GM19372 (cell line): ENCODE data around the gene TNS3.

ENCODE experiments used
- ATAC-seq: cut with Tn5 transposase; IDR thresholded peaks from one replicate; pipeline ENCODE4 v1.9.1; 2021; ENCODE audit warnings: mild to moderate bottlenecking, low read depth, moderate library complexity; ENCODE audit not compliant: unreplicated experiment

Gene TNS3

DNA sequence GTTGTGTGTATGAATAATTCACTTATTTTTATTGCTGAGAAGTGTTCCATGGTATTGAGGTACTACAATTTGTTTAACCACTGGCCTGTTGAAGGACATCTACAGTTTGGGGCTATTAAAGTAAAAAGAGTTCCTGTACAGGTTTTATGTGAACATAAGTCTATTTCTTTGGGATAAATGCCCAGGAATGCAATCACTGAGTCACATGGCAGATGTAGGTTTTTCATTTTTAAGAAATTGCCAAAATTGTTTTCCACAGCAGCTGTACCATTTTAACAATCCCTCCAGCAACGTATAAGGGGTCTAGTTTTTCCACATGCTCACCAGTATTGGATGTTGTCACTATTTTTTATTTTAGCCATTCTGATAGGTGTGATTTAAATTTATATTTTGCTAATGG is 243.9 kb downstream of the TNS3 start:
- no peak for ATAC-seq

DNA sequence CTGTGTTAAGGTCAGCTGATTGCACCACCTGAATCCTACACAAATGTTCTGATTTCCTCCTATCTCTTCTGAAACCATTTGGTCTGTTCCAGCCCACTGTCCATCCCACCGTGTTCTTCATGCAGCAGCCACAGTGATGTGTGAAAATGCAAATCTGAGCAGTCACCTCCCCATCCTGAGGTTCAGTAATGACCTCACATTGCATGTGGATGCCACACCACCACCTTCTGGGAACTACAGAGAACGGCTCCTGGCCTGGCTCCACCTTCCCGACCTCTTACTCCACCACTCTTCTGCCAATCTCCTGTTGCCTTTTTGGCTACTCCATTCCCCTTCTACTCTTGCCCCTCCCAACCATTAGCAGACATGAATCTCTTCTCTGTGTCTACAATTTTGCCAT is 244.4 kb downstream of the TNS3 start:
- peak; percentile 59 for ATAC-seq

- no peak for ATAC-seq
These were observed 245.2 kb downstream of the TNS3 start for GRCh38 chr7:47336472-47337425.

DNA sequence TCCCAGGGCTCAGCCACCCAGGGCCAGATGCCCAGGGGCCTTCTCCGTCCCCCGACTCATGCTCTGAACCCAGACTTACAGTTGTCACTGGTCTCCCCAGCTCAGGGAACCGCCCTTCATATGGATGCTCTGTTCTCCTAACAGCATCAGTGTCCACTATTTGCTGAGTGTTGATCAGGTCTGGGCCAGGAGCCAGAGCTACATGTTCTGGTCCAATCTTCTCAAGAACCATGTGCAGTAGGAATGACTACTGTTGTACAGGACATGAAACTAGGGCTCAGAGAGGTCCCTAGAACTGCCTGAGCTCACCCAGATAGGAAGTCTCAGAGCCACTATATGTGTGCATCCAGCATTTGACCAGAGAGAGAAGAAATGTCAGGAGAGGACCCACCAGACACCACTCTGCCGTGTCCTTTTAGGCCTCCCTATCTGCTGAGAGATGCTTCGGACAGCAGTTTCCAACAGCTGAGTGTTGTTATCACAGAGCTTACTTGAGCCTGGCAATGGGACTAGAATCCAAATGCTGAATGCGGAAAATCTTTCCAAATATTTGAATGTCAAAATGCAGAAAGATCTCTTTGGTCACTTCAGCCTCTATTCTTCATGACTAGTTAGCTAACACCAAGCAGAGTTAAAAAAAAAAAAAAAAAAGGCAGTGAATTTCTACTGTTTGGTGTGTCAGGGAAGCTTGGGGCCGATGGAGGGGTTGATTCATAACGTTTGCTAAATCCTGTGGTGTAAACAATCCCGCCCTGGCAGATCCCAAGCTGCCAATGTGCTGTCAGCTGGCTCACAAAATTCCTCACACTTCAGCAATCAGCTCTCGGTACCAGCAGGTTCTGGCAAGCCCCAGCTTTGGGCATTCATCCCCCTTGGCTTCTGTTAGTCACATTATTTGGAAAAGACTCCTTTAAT is 246.1 kb downstream of the TNS3 start:
- ATAC-seq: no peak

GRCh38 chr7:47335071-47335470 is 246.8 kb downstream of the TNS3 start:
- ATAC-seq: no peak

- no peak for ATAC-seq
These were observed 248.0 kb downstream of the TNS3 start for GRCh38 chr7:47333959-47334358.

GRCh38 chr7:47333554-47333887 is 248.4 kb downstream of the TNS3 start:
- ATAC-seq: no peak

DNA sequence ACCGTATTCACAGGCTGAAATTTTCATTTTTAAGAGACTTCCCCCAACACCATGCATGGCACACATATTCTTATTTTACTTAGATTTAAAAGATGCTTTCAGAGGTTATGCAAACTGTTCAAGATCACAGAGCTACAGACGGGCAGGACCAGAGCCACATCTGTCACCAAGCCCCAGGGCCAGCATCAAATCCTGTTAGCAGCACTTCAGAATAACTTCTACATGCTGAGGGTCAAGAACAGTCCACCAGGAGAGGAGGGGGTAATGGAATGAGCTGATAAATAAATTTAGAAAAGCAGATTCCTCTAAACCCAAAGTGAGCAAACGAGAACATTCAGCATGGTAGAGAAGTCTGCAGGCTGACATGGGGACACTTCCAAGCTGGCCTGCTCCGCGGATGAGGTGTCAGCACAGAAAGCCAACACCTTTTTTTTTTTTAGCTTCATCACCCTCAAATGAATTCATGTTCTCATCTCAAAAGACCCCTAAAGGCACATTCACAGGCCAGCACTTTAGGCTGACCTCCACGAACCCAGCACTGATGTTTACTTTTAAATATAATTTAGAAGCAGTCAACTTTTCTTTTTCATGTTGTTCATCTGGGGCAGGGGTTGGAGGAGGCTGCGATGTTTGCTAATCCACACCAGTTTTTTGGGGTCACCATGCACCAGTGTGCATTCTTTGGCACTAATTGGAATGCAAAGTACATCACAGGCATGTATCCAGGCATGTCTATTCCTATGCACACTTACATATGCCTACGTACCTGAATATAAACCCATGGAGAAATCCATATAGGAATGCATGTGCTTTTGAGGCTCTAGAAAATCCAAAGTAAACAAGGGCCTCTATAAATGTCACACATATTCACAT is 249.0 kb downstream of the TNS3 start:
- no peak for ATAC-seq

DNA sequence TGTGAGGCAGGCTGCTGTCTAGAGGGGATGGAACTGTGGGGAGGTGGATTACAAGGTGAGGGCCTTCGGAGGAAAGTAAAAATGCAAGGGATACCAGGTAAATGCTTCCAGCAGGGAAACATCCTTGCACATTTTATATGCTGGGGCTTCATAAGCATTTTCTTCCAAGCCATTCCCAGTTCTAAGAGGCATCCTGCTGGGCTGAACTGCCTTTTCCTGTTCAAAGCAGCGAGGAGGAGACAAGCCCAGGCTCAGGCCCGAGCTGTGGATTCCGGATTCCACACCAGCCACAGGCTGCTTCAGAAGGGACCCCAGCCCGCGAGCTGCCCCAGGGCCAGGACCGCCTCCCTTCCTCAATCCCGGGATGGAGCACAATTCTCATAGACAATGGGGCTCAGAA is 249.7 kb downstream of the TNS3 start:
- no peak for ATAC-seq

GRCh38 chr7:47331179-47331565 is 250.7 kb downstream of the TNS3 start:
- no peak for ATAC-seq

GRCh38 chr7:47330561-47331178 is 251.2 kb downstream of the TNS3 start:
- ATAC-seq: no peak

- ATAC-seq: no peak
These were observed 251.9 kb downstream of the TNS3 start for GRCh38 chr7:47330026-47330425.

- no peak for ATAC-seq
These were observed 252.5 kb downstream of the TNS3 start for GRCh38 chr7:47329320-47329926.

DNA sequence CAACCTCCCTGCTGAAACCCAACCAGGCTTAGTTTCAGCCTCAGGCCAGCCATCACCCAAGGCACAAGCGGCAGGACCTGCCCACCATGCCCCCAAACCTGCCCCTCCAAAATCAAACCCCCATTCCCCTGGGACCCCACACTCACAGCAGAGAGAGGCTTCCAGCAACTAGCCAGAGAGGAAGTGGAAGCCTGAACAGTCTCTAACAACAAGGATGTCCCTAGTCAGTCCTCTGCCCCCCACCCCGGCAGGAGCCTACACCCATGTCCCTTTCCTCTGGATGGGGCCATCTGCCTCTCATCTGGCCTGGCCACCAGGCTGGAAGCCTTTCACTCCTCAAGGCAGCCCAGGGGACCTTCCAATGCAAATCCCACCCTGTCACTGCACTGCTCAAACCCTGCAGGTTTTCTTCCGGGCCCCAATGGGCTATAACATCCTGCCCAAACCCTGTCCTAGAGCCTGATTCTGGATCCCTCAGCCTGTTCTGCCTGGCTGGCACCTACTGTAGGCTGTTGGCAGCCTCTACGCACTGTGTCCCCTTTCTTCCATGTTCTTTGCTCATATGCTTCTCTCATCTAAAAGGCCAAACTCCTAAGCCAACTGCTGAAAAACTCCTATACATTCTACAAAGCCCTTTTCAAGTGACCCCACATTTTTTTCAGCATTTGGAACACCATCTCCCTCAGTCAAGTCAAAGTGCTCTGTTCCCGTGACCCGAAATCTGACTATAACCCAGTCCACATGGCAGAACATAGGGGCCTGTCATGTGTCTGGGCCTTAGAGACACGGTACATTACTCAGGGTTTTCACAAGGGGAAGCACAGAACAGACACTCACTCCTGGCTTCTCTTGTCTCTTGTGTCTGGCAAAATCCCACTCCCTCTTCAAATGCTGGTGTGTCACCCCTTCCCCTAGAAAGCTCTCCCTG is 253.3 kb downstream of the TNS3 start:
- no peak for ATAC-seq

- ATAC-seq: no peak
These were observed 254.1 kb downstream of the TNS3 start for GRCh38 chr7:47327698-47328391.

- ATAC-seq: no peak
These were observed 254.6 kb downstream of the TNS3 start for GRCh38 chr7:47327346-47327697.

DNA sequence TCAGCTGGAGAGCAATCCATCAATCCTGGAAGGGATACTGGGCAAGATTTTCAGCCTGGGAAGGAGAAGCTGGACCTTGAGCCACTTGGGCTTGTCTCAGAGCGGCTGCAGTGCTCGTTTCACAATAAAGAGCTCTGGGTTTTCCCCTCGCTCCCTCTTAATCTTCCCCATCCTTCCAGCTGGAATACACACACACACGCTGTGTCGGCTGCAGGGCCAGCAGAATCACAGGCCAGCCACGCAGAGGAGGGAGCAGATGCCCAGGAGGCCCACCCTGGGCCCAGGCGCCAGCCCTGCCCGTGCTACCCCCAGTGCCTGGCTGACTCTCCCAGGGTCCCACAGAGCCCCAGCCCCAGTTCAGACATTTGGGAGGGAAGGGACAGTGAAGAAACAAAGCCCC is 255.1 kb downstream of the TNS3 start:
- no peak for ATAC-seq

- ATAC-seq: no peak
These were observed 255.7 kb downstream of the TNS3 start for GRCh38 chr7:47326220-47326619.
